Activated naive CD8-positive, alpha-beta T cell treated with anti-CD3 and anti-CD28 coated beads, Interleukin-2, amount 50 U/mL, for 16 hours (primary cell): Measurements from ENCODE around the gene MX2.

ENCODE experiments used
- DNase-seq: peaks from one replicate; pipeline ENCODE4 v3.0.0-alpha.2; 2020; ENCODE audit warnings: low read depth, low spot score

MX2 gene

GRCh38 chr21:41433566-41433965, 71.7 kb downstream of the MX2 start:
- no peak for DNase-seq

- DNase-seq: no peak
Observed at GRCh38 chr21:41435706-41436105, 73.9 kb downstream of the MX2 start.

GRCh38 chr21:41437729-41438128, 75.9 kb downstream of the MX2 start:
- no peak for DNase-seq

- no peak for DNase-seq
Observed at GRCh38 chr21:41438425-41439113, 76.7 kb downstream of the MX2 start.

GRCh38 chr21:41439248-41439647, 77.4 kb downstream of the MX2 start:
- no peak for DNase-seq

- no peak for DNase-seq
Observed at GRCh38 chr21:41441546-41441945, 79.7 kb downstream of the MX2 start.

- DNase-seq: no peak
Observed at GRCh38 chr21:41442481-41443186, 80.8 kb downstream of the MX2 start.

GRCh38 chr21:41443562-41443961, 81.7 kb downstream of the MX2 start:
- no peak for DNase-seq

GRCh38 chr21:41444703-41445464, 83.1 kb downstream of the MX2 start:
- no peak for DNase-seq

- DNase-seq: no peak
Observed at GRCh38 chr21:41445465-41445862, 83.6 kb downstream of the MX2 start.

- no peak for DNase-seq
Observed at GRCh38 chr21:41446586-41446985, 84.8 kb downstream of the MX2 start.

GRCh38 chr21:41447356-41447755, 85.5 kb downstream of the MX2 start:
- no peak for DNase-seq

- DNase-seq: no peak
Observed at GRCh38 chr21:41449613-41450012, 87.8 kb downstream of the MX2 start.

- DNase-seq: no peak
Observed at GRCh38 chr21:41451753-41452676, 90.2 kb downstream of the MX2 start.

GRCh38 chr21:41453198-41453597, 91.4 kb downstream of the MX2 start:
- no peak for DNase-seq

GRCh38 chr21:41453761-41454160, 91.9 kb downstream of the MX2 start:
- DNase-seq: no peak

GRCh38 chr21:41458121-41458520, 96.3 kb downstream of the MX2 start:
- DNase-seq: no peak

GRCh38 chr21:41458559-41458958, 96.7 kb downstream of the MX2 start:
- no peak for DNase-seq
